HG02885 (cell line): ENCODE measurements around the gene GLIPR1L2.
"Not testable (repeated sequence)": the region's sequence is repeated elsewhere in the genome, so short reads cannot be mapped to it uniquely, and the experiment has no call there.

Experiments used
- ATAC-seq: cut with Tn5 transposase; IDR thresholded peaks from one replicate; pipeline ENCODE4 v1.9.1; 2021; ENCODE audit warnings: mild to moderate bottlenecking; ENCODE audit not compliant: unreplicated experiment, poor library complexity

GLIPR1L2 gene

DNA sequence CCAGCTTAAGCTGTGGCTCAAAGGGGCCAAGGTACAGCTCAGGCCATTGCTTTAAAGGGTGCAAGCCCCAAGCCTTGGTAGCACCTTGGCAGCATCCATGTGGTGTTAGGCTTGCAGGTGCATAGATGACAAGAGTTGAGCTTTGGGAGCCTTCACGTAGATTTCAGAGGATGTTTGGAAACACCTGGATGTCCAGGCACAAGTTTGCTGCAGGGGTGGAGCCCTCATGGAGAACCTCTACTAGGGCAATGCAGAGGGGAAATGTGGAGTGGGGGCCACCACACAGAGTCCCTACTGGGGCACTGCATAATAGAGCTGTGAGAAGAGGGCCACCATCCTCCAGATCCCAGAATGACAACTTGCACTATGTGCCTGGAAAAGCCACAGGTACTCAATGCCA lies 37.9 kb downstream of the GLIPR1L2 start:
- no peak for ATAC-seq

DNA sequence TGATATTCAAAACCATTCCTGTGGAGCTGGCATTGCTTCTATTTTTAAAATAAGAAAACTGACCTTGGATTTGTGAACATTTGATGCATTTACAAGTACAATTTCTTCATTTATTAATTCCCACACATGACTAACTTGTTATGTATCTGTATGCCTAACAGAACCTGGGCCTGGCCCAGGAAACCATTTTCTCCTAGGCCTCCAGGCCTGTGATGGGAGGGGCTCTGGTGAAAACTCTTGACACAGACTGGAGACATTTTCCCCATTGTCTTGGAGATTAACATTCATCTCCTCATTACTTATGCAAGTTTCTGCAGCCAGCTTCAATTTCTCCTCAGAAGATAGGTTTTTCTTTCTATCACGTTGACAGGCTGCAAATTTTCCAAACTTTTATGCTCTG lies 42.0 kb downstream of the GLIPR1L2 start:
- no peak for ATAC-seq

DNA sequence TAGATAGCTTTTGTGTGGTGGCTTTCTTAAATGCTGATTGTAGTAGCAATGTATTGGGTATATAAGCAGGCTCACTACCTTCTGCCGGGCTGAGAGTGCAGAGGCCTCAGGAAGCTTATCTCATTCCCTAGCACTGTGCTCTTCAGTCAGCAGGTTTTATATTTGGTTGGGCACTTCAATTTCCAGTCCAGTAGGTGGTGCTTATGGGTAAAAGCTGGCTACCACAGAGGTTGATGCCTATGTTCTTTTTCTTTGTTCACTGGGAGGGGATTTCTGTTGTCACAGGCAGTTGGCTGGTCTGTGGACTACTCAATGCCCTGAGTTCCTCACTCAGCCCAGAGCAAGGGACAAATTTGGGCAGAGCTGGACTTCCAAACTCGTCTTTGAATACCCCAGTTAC lies 46.7 kb downstream of the GLIPR1L2 start:
- peak; percentile 68 for ATAC-seq

DNA sequence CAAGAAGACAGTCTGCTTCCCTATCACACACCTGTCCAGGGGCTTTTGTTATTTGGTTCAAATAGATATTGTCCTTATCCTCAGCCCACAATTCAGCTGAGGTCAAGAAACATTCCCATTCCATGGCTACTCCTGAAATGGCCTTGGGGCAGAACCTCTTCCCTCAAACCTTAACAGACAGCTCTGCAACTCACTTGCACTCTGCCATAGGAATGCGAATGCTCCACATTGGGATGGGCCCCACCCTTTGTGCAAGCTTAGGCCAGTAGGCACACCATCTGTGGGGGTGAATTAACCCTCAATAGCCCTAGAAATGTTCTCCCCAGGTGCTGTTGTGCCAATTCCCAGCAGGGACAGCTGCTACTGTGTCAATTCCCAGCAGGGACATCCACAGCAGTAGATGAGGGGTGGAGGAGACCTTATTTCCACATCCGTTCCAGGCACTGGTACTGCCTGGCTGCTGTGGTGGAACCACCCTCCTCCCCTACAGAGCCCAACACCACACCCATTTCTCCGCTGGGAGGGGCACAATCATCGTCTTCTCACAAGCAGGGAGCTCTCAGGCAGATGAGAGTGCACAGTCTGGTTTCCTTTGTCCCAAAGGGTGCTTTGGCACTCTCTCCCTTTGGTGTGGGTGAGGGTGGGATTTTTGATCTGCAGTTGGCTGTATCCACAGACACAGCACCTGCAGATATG lies 47.3 kb downstream of the GLIPR1L2 start:
- no peak for ATAC-seq

DNA sequence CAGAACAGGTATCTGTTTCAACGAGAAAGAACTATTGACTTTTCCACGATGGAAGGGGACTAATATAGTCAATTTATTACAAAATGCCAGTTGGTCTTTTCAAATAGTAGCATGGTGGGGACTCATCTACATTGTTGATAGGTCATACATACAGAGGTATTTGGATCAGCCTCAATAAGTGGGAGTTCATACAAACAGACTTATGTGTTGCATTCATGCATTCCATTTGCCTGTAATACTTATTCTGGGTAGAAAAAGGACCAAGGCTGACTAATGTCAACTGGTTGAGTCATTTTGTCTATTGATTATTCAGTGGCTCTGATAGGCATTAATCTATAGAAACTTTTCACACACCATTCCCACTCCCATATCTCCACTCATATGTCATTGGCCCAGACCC lies 48.2 kb downstream of the GLIPR1L2 start:
- no peak for ATAC-seq

DNA sequence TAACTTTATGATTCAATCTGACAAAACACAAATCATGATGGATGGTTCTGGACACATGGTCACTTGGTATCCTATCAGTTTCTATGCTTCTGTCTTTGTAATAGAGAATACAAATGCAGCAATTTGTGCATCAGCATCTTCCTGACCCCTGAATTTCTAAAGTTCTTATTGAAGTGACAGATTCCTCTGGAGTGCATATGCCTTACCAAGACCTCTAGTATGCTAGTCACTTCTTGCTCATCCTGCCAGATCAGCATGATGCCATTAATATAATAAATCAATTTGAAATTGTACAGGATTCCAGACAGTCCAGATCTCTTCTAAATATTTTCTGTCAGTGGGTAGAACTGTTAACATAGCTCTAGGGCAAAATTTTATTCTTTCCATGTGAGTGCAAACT lies 49.0 kb downstream of the GLIPR1L2 start:
- ATAC-seq, result no peak

DNA sequence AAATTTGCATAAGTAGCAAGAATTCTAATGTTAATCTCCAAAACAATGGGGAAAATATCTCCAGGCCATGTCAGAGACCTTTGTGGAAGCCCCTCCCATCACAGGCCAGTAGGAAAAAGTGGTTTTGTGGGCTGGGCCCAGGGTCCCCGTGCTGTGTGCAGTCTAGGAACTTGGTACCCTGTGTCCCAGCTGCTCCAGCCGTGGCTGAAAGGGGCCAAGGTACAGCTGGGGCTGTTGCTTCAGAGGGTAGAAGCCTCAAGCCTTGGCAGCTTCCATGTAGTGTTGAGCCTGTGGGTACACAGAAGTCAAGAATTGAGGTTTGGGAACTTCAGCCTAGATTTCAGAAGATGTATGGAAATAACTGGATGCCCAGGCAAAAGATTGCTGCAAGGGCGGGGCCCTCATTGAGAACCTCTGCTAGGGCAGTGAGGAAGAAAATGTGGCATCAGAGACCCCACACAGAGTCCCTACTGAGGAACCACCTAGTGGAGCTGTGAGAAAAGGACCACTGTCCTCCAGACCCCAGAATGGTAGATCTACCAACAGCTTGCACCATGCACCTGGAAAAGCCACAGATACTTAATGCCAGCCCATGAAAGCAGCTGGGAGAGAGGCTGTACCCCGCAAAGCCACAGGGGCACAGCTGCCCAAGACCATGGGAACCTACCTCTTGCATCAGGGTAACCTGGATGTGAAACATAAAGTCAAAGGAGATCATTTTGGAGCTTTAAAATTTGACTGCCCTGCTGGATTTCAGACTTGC lies 51.0 kb downstream of the GLIPR1L2 start:
- not testable (repeated sequence) for ATAC-seq

DNA sequence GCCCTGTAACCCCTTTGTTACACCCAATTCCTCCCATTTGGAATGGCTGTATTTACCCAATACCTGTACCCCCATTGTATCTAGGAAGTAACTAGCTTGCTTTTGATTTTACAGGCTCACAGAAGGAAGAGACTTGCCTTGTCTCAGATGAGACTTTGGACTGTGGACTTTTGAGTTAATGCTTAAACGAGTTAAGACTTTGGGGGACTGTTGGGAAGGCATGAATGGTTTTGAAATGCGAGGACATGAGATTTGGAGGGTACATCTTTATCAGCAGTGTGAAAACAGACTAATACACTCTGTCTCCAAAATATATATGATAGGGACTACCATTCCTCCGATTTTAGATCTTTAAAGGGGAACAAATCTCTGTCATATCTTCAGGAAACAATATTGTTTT lies 51.6 kb downstream of the GLIPR1L2 start:
- ATAC-seq, result not testable (repeated sequence)

DNA sequence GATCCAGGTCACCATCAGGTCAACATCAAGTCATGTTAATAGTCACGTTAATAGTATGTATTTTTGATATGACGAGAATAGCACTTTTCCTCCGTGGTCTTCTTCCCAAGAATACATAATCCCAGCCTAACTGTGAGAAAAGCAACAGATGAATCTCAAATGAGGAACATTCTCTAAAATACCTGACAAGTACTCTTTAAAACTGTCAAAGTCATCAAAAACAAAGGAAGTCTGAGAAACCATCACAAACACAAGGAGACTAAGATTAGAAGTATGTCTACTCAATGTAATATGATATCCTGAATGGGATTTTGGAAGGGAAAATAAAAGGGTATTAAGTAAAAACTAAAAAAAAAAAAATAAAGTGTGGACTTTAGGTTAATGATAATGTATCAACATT lies 52.8 kb downstream of the GLIPR1L2 start:
- no peak for ATAC-seq

DNA sequence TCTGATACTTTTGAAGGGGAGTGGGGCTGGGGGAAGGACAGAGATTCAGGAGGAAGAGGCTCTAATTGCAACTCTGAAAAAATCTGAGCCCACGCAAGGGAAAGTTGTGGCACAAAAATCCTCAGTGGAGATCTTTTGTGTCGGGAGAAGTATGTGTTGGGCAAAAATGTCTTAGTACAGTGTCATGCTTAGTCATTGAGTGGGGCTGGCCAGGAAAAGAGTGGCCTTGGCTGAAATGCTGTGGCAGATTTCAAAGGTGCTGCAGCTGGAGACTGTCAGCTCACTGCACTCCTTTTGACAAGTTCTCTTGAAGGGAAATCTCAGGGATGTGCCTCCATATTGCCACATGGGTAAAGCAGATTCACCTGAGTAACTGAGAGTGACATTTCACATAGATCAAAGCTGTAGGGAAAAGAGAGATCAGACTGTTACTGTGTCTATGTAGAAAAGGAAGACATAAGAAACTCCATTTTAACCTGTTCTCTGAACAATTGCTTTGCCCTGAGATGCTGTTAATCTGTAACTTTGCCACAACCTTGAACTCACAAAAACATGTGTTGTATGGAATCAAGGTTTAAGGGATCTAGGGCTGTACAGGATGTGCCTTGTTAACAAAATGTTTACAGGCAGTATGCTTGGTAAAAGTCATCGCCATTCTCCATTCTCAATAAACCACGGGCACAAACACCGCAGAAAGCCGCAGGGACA lies 53.7 kb downstream of the GLIPR1L2 start:
- no peak for ATAC-seq

DNA sequence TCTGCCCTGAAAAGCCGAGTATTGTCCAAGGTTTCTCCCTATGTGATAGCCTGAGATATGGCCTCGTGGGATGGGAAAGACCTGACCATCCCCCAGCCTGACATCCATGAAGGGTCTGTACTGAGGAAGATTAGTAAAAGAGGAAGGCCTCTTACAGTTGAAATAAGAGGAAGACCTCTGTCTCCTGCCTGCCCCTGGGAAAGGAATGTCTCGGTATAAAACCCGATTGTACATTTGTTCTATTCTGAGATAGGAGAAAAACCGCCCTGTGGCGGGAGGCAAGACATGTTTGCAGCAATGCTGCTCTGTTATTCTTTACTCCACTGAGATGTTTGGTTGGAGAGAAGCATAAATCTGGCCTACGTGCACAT lies 54.2 kb downstream of the GLIPR1L2 start:
- ATAC-seq, result not testable (repeated sequence)

DNA sequence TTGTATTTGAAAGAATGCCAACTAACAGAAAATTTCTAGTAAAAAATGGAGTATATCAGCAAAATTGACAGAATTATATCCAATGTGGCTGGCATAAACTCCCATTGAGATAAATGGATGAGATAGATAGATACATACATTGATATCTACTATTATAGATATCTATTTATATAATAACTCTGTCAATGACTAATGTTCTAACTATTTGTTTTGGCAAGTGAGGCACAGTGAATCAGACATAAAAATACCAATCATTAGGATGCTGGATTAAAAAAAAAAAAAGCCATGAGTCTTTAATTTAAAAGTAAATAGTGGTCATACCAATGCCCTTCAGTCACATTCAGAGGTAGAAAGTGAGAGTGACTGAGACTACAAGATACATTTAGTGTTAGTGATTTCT lies 56.0 kb downstream of the GLIPR1L2 start:
- ATAC-seq, result no peak

DNA sequence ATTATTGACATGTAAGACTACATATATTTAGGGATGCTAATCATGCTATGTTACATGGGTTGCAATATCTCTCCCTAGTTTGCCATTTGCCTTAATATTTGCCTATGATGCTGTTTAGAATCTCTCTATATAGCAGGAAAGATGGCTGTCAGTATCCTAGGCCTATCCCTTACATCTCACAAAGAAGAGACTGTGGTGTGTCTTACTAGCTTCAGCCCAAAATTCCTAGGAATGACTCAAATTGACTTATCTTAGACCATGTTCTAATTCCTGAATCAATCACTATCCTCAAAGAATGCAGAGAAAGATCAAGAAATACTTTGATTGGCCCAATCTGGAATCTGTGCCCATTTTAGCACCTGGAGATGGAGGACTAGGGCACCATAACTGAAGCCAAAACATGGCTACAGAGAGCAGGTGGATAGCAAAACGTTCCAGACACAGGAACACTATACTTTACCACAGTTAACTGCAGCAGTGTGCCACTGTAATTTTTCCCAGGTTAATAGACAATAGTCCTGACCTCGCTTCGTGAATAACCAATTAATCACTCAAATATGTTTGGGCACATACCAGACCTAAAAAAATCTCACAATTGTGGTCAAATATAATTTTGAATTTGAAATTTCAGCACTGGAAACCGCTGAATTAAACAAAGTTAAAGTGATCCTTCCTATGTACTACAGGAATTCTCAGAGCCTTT lies 57.0 kb downstream of the GLIPR1L2 start:
- ATAC-seq, result no peak

DNA sequence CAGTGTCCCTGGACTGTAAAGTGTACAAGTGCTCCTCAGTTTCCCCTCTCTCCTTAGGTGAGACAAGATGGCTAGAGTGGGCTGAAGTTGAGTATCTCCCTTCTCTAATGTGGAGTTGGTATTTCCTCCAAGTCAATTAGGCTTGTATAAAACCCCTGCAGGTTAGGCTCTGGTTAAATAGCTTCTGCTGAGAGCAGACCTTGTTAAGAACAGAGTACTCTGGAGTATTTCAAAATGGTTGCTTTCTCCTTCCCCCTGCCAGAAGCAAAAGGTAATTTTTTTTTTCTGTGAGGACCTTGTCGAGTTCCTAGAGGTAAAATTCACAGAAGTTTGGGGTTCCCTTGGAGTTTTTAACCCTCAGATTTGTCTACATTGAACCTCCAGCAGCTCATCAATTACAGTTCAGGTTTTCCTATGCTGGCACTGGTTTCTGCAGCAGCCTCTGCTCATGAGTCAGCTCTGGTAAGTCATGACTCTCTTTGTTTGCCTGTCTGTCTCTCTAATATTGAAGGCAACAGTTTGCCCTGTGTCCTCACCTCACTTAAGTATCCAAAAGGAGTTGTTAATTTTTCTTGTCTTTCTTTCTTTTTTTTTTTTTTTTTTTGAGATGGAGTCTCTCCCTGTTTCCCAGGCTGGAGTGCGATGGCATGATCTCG lies 61.9 kb downstream of the GLIPR1L2 start:
- ATAC-seq, result no peak

DNA sequence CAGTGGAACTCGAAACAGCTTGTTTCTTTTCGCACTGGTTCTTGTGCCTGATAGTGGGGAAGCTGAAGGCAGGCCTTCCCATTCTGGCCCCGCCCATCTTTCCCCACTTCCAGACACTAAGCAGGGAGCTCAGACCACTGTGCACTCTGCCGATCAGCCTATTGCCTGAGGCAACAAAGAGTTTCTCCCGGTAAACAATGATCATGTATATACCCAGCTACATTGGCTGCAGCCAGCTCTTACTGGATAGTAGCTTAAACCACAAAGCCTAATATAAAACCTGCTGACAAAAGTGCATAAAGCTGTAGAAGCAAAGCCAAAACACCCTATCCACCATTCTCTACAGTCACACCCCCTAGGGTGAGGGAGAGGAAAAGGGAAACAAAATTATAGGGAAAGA lies 65.0 kb downstream of the GLIPR1L2 start:
- ATAC-seq, result no peak

DNA sequence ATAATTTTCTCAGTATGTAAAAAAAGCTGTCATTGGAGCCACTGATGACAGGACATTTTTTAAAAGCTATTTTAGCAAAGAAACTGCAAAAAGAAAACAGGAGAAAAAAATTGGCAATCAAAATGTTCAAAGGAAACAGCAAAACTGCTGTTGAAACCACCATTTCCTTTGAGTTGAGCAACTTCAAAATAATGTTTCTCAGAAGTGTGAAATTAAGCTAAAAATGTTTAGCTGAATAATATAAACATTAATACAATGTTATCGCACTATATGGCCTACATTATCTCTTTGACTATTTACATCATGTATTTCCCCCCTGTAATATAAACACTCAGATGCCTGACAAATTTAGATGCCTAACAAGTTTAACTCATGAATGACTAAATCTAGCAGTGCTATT lies 66.3 kb downstream of the GLIPR1L2 start:
- no peak for ATAC-seq

DNA sequence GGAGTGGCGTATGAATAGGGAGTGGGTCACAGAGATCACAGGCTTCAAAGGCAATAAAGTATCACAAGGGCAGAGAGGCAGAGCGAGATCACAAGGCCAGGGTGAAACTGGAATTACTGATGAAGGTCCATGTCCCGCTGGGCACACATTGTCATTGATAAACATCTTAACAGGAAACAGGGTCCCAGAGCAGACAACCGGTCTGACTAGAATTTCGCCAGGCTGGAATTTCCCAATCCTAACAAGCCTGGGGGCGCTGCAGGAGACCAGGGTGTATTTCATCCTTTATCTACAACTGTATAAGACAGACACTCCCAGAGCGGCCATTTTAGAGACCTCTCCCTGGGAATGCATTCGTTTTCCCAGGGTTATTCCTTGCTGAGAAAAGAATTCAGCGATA lies 67.0 kb downstream of the GLIPR1L2 start:
- ATAC-seq, result not testable (repeated sequence)

DNA sequence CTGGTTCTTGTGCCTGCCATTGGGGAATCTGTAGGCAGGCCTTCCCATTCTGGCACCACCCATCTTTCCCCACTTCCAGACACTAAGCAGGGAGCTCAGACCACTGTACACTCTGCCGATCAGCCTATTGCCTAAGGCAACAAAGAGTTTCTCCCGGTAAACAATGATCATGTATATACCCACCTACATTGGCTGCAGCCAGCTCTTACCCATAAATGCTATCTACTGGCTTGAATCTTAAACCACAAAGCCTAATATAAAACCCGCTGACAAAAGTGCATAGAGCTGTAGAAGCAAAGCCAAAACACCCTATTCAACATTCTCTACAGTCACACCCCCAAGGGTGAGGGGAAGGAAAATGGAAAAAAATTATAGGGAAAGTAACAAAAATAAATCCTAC lies 68.9 kb downstream of the GLIPR1L2 start:
- no peak for ATAC-seq

DNA sequence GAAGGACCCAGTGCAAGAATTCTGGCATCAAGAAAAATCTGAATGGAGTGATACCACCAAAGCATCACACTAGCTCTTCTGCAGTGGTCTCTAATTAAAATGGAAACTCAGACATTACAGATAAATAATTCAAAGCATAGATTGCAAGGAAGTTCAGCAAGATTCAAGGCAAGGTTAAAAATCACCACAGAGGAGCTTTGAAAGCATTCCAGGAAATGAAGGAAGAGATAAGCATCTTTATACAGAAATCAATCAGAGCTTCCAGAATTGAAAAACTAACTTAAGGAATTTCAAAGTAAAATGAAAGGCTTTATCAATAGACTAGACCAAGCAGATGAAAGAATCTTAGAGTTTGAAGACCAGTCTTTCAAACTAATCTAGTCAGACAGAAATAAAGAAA lies 69.3 kb downstream of the GLIPR1L2 start:
- ATAC-seq, result no peak
